ENCODE results near the gene PLCB1. TPM values are rescaled to one million over a fixed set of nuclear protein-coding genes. Genes with fewer than 3 reads are reported as not detected.

Gene PLCB1
- total and polyA plus RNA-seq, 2 experiments from 2014 or later = 14.9 to 20.7 TPM

- no peak for TF ChIP-seq ZNF462 (CRISPR knock-in tag; IDR thresholded peaks at IDR 0.05)
- TF ChIP-seq ETS1 (IDR thresholded peaks at IDR 0.05) = no peak
- TF ChIP-seq CREB1 (CRISPR knock-in tag; IDR thresholded peaks at IDR 0.05; ENCODE audit: low read depth) = no peak
Observed at GRCh38 chr20:8344106-8344505, 212.0 kb downstream of the PLCB1 start (continued).

GRCh38 chr20:8344631-8345030 lies 212.6 kb downstream of the PLCB1 start:
- Histone ChIP-seq H4K20me1 (replicated peaks; ENCODE audit: insufficient read depth) (no peaks in the 10 kb centered on the region), H3K4me2 (no peak overlapping the region), H3K4me3 (no peak overlapping the region), H3K27ac (ENCODE audit: low read depth) (no peak overlapping the region), H3K9me2 (ENCODE audit: insufficient read depth) (no peaks in the 10 kb centered on the region; the same call in 1 of the 2 replicates), H3K27me3 (ENCODE audit: insufficient read depth) (no peaks in the 10 kb centered on the region), H3K36me3 (ENCODE audit: insufficient read depth) (no peaks in the 10 kb centered on the region), H2AFZ (0 out of 2 replicates have a peak overlapping the region, but pooled peaks have one; percentile 38), H3K4me1 (ENCODE audit: insufficient read depth) (peaks cover 4% of the 10 kb centered on the region; the same call in 1 of the 2 replicates), H3K79me2 (replicated peaks; ENCODE audit: insufficient read depth) (no peaks in the 10 kb centered on the region), H3F3A (replicated peaks; ENCODE audit: low read depth) (no peaks in the 10 kb centered on the region)
- Mint-ChIP-seq H3K9me3 (no peaks in the 10 kb centered on the region; the same call in 2 of the 3 replicates), H3K36me3 (ENCODE audit: low read depth) (no peaks in the 10 kb centered on the region; the same call in 2 of the 3 replicates), H3K27ac (0 out of 2 replicates have a peak overlapping the region, but pooled peaks have one; percentile 6), H3K4me1 (no peaks in the 10 kb centered on the region; the same call in 1 of the 3 replicates), H3K4me3 (no peak overlapping the region), H3K27me3 (ENCODE audit: insufficient read depth, low read depth, poor library complexity) (no peaks in the 10 kb centered on the region)
- DNase-seq (ENCODE audit: low spot score) (no peak), ATAC-seq (no peak)
- TF ChIP-seq EZH2phosphoT487 (IDR thresholded peaks at IDR 0.05; ENCODE audit: unreplicated experiment) (no peak), NANOG (IDR thresholded peaks at IDR 0.05; ENCODE audit: borderline replicate concordance) (no peak), CTCF (conservative IDR thresholded peaks at IDR 0.05; ENCODE audit: low read depth in 2 of 2) (no peak), EZH2 (IDR thresholded peaks at IDR 0.05; ENCODE audit: low read depth, unreplicated experiment) (no peak)
